Neural cell (in vitro differentiated cells): ENCODE data around the gene ECM2. TPM values are rescaled to one million over a fixed set of nuclear protein-coding genes. Genes with fewer than 3 reads are reported as not detected.

Experiments used
- H2AFZ ChIP-seq: fragments of 200-600, 300-800 bp; sonication (generic), shearing (Covaris generic); 2 replicates; pipeline ENCODE4 v1.6.0; 2014; ENCODE audit warnings: low read depth, mild to moderate bottlenecking, antibody characterized with exemption, low read length, moderate library complexity
- H3F3A ChIP-seq: fragments of 200-600 bp; shearing (Covaris generic); 2 replicates; pipeline ENCODE4 v1.6.1; 2016; ENCODE audit warnings: mild to moderate bottlenecking, moderate library complexity, mixed read lengths, antibody characterized with exemption, low read length; ENCODE audit not compliant: insufficient read depth, poor library complexity, severe bottlenecking
- H3K27ac ChIP-seq: fragments of 200-600, 300-800 bp; sonication (generic), shearing (Covaris generic); 2 replicates; pipeline ENCODE4 v1.5.1; 2014; ENCODE audit warnings: mild to moderate bottlenecking, low read length, moderate library complexity
- H3K27me3 ChIP-seq: fragments of 300-800, 200-600 bp; sonication (generic), shearing (Covaris generic); 2 replicates; pipeline ENCODE4 v1.6.0; 2014; ENCODE audit warnings: mild to moderate bottlenecking, low read depth, low read length, moderate library complexity; ENCODE audit not compliant: insufficient read depth
- H3K36me3 ChIP-seq: fragments of 300-800, 200-600 bp; sonication (generic), shearing (Covaris generic); 2 replicates; pipeline ENCODE4 v1.5.1; 2014; ENCODE audit warnings: mild to moderate bottlenecking, antibody characterized with exemption, low read length, moderate library complexity; ENCODE audit not compliant: insufficient read depth
- H3K4me2 ChIP-seq: fragments of 300-800, 200-600 bp; sonication (generic), shearing (Covaris generic); 2 replicates; pipeline ENCODE4 v1.6.0; 2014; ENCODE audit warnings: mild to moderate bottlenecking, low read length
- H3K4me3 ChIP-seq: fragments of 300-800, 200-600 bp; sonication (generic), shearing (Covaris generic); 2 replicates; pipeline ENCODE4 v1.5.1; 2014; ENCODE audit warnings: mild to moderate bottlenecking, low read length, moderate library complexity
- H3K79me2 ChIP-seq: fragments of 200-600 bp; shearing (Covaris generic); replicated peaks from 2 replicates; pipeline ENCODE4 v1.6.0; 2014; ENCODE audit warnings: mild to moderate bottlenecking, low read length, moderate library complexity; ENCODE audit not compliant: insufficient read depth
- H3K9ac ChIP-seq: fragments of 300-800, 200-600 bp; sonication (generic), shearing (Covaris generic); 2 replicates; pipeline ENCODE4 v1.6.1; 2016; ENCODE audit warnings: mild to moderate bottlenecking, low read length, mixed read lengths
- H3K9me2 ChIP-seq: fragments of 200-600 bp; shearing (Covaris generic); 2 replicates; pipeline ENCODE4 v1.6.1; 2016; ENCODE audit warnings: mild to moderate bottlenecking, low read length, mixed read lengths; ENCODE audit not compliant: insufficient read depth
- H3K9me3 ChIP-seq: fragments of 200-600, 300-800 bp; sonication (generic), shearing (Covaris generic); 2 replicates; pipeline ENCODE4 v1.6.1; 2016; ENCODE audit warnings: mild to moderate bottlenecking, mixed run types, low read length, moderate library complexity, mixed read lengths
- H4K20me1 ChIP-seq: fragments of 200-600 bp; shearing (Covaris generic); 2 replicates; pipeline ENCODE4 v1.6.1; 2016; ENCODE audit warnings: mild to moderate bottlenecking, mixed run types; ENCODE audit not compliant: insufficient read depth
- EP300 ChIP-seq: fragments of 450-650 bp; conservative IDR thresholded peaks from 2 replicates; pipeline ENCODE4 v1.6.1; 2014; ENCODE audit warnings: antibody characterized with exemption, mild to moderate bottlenecking, moderate library complexity; ENCODE audit not compliant: poor library complexity, severe bottlenecking
- EZH2 ChIP-seq: fragments of 200-600, 300-800 bp; shearing (Covaris generic), sonication (generic); IDR thresholded peaks from 2 replicates; pipeline ENCODE4 v1.6.1; 2014; ENCODE audit warnings: antibody characterized with exemption, low read length, borderline replicate concordance, mild to moderate bottlenecking; ENCODE audit not compliant: insufficient read depth, poor library complexity, severe bottlenecking
- MXI1 ChIP-seq: fragments of 450-650 bp; conservative IDR thresholded peaks from 2 replicates; pipeline ENCODE4 v1.6.1; 2014; ENCODE audit warnings: antibody characterized with exemption, mild to moderate bottlenecking; ENCODE audit not compliant: poor library complexity, severe bottlenecking
- POLR2AphosphoS5 ChIP-seq: IDR thresholded peaks from 2 replicates; pipeline ENCODE4 v1.6.1; 2012
- RAD21 ChIP-seq: fragments of 450-650 bp; conservative IDR thresholded peaks from 2 replicates; pipeline ENCODE4 v1.6.1; 2014; ENCODE audit warnings: antibody characterized with exemption, mild to moderate bottlenecking, moderate library complexity
- SMC3 ChIP-seq: fragments of 450-650 bp; conservative IDR thresholded peaks from 2 replicates; pipeline ENCODE4 v1.6.1; 2014; ENCODE audit warnings: antibody characterized with exemption, mild to moderate bottlenecking, moderate library complexity; ENCODE audit not compliant: poor library complexity
- TAF1 ChIP-seq: IDR thresholded peaks from 2 replicates; pipeline ENCODE4 v1.6.1; 2012; ENCODE audit warnings: low read depth
- polyA plus RNA-seq: library from polyadenylated mRNA; depleted of rRNA; stranded (reverse); fragments of >200 nt; gene quantifications from 2 replicates; pipeline ENCODE4 v1.2.3, GENCODE V29; 2014
- TF ChIP-seq, protein P1 (sequence below): IDR thresholded peaks from 2 replicates; pipeline ENCODE4 v1.6.1; 2012; ENCODE audit warnings: borderline replicate concordance
- TF ChIP-seq, protein P2 (sequence below): fragments of 450-650 bp; IDR thresholded peaks from 2 replicates; pipeline ENCODE4 v1.5.1; 2014; ENCODE audit warnings: antibody characterized with exemption, mild to moderate bottlenecking, moderate library complexity; ENCODE audit not compliant: poor library complexity, severe bottlenecking

The ECM2 gene
- polyA plus RNA-seq, 1 donor from 2014 or later, result not detected

DNA sequence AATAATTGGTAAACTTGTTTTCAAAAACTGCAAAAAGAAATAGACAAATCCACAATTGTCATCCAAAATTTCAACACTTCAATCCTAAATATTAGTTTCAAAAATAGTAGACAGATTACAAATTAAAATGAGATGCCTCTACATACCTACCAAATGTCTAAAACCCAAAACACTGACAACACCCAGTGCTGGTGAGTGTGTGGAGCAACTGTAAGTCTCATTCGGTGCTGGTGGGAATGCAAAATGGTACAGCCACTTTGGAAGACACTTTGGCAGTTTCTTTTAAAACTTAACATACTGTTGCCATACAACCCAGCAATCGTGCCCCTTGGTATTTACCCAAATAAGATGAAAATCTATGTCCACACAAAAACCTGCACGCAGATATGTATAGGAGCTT lies 6.7 kb downstream of the ECM2 start:
- Histone ChIP-seq H4K20me1 (no peaks in the 10 kb centered on the region), H3K27me3 (no peaks in the 10 kb centered on the region), H3K27ac (no peak overlapping the region), H3K4me3 (no peak overlapping the region), H3K36me3 (no peaks in the 10 kb centered on the region), H3K4me2 (no peak overlapping the region), H3K9ac (no peak overlapping the region), H2AFZ (no peak overlapping the region), H3F3A (no peaks in the 10 kb centered on the region), H3K9me3 (no peaks in the 10 kb centered on the region), H3K79me2 (no peaks in the 10 kb centered on the region), H3K9me2 (no peaks in the 10 kb centered on the region)
- TF ChIP-seq MXI1, result no peak
- TF ChIP-seq SMC3, result no peak
- no peak for TF ChIP-seq TAF1
- TF ChIP-seq, protein P1, sequence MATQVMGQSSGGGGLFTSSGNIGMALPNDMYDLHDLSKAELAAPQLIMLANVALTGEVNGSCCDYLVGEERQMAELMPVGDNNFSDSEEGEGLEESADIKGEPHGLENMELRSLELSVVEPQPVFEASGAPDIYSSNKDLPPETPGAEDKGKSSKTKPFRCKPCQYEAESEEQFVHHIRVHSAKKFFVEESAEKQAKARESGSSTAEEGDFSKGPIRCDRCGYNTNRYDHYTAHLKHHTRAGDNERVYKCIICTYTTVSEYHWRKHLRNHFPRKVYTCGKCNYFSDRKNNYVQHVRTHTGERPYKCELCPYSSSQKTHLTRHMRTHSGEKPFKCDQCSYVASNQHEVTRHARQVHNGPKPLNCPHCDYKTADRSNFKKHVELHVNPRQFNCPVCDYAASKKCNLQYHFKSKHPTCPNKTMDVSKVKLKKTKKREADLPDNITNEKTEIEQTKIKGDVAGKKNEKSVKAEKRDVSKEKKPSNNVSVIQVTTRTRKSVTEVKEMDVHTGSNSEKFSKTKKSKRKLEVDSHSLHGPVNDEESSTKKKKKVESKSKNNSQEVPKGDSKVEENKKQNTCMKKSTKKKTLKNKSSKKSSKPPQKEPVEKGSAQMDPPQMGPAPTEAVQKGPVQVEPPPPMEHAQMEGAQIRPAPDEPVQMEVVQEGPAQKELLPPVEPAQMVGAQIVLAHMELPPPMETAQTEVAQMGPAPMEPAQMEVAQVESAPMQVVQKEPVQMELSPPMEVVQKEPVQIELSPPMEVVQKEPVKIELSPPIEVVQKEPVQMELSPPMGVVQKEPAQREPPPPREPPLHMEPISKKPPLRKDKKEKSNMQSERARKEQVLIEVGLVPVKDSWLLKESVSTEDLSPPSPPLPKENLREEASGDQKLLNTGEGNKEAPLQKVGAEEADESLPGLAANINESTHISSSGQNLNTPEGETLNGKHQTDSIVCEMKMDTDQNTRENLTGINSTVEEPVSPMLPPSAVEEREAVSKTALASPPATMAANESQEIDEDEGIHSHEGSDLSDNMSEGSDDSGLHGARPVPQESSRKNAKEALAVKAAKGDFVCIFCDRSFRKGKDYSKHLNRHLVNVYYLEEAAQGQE, result no peak
- no peak for TF ChIP-seq EZH2
- no peak for TF ChIP-seq RAD21
- TF ChIP-seq EP300, result no peak
- TF ChIP-seq POLR2AphosphoS5, result no peak
- TF ChIP-seq, protein P2, sequence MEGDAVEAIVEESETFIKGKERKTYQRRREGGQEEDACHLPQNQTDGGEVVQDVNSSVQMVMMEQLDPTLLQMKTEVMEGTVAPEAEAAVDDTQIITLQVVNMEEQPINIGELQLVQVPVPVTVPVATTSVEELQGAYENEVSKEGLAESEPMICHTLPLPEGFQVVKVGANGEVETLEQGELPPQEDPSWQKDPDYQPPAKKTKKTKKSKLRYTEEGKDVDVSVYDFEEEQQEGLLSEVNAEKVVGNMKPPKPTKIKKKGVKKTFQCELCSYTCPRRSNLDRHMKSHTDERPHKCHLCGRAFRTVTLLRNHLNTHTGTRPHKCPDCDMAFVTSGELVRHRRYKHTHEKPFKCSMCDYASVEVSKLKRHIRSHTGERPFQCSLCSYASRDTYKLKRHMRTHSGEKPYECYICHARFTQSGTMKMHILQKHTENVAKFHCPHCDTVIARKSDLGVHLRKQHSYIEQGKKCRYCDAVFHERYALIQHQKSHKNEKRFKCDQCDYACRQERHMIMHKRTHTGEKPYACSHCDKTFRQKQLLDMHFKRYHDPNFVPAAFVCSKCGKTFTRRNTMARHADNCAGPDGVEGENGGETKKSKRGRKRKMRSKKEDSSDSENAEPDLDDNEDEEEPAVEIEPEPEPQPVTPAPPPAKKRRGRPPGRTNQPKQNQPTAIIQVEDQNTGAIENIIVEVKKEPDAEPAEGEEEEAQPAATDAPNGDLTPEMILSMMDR, result no peak

DNA sequence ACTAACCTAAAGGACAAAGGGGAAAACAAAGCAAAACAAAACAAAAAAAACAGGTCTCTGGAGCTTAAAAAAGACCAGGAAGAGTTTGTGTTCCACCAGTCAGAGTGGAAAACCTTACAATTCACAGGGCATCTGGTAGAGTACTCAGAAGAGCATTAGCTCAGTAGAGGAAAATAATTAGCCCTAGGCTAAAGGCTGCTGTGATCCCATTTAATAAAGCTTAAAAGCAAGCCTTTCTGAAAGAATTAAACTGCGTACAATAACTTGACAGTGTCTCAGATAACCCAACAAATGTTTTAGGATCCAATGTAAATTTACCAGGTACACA lies 7.3 kb downstream of the ECM2 start:
- no peak for TF ChIP-seq MXI1
- no peak for TF ChIP-seq EZH2
- no peak for TF ChIP-seq SMC3
- TF ChIP-seq TAF1, result no peak
- TF ChIP-seq, protein P2, result no peak
- TF ChIP-seq POLR2AphosphoS5, result no peak
- TF ChIP-seq EP300, result no peak
- TF ChIP-seq RAD21, result no peak
- TF ChIP-seq, protein P1, result no peak
- Histone ChIP-seq H3K9me2 (no peaks in the 10 kb centered on the region), H3K9me3 (no peaks in the 10 kb centered on the region), H3K27me3 (no peaks in the 10 kb centered on the region), H3K27ac (no peak overlapping the region), H3K4me2 (no peak overlapping the region), H3F3A (no peaks in the 10 kb centered on the region), H3K9ac (no peak overlapping the region), H3K79me2 (no peaks in the 10 kb centered on the region), H3K36me3 (no peaks in the 10 kb centered on the region), H2AFZ (no peak overlapping the region), H4K20me1 (no peaks in the 10 kb centered on the region), H3K4me3 (no peak overlapping the region)
